NOMO-1 (cell line): ENCODE results near the gene CFDP1.

Source experiments
- DNase-seq, 2 experiments: peaks; one replicate each; lab custom pipeline; 2025; ENCODE audit not compliant: unreplicated experiment in 2 of 2; lab: John Stamatoyannopoulos, UW

Gene CFDP1

GRCh38 chr16:75415169-75415905, 18.0 kb downstream of the CFDP1 start:
- no peak for DNase-seq

- no peak for DNase-seq
These were observed 19.4 kb downstream of the CFDP1 start for GRCh38 chr16:75413951-75414350.

- no peak for DNase-seq
These were observed 26.4 kb downstream of the CFDP1 start for GRCh38 chr16:75406943-75407342.

GRCh38 chr16:75402821-75403475, 30.4 kb downstream of the CFDP1 start:
- no peak for DNase-seq

DNA sequence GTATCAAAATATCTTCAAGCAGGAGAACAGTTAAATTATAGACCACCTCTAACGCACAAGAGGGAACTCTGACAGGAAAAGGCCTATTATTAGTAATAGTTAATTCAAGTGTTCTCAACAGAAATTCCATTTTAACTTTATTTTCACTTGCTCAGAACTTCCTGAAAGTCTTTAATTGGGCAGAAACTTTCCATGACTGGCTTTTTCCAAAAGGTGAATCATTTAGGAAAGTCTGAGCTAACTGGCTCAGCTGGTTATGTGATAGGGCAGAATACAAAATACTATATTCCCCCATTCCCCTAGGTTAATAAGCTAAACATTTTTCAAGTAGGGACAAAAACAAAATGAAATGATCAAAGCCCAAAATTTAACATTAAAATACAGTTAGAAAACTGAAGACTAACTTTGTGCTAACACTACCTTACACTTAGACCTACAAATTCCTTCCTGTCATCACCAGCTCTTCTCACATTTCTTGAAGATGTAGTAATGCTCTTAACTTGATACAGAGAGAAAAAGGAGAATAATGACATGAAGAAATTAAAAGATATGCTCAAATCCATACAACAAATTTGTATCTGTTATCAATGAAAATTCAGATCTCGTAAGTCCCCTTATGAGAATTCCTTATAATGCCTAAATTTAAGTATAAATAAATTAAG, 31.0 kb downstream of the CFDP1 start:
- no peak for DNase-seq

DNA sequence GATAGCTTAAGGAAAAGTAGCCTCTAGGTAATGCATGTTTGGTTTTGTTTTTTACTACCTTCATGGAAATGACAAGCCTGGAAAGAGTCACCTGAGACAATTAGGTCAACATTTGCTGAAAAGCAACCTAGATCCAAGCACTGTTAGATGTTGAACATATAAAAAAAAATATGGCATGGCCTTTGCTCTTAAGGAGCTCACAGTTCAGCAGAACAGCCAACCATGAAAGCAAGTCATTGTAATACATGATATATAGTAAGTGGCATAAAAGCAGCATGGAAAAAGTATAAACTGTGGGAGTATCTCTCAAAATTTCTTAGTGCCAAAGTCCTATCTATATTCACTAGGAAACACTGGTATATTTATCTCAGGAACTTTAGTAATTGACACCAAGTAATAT, 31.6 kb downstream of the CFDP1 start:
- no peak for DNase-seq

GRCh38 chr16:75398333-75398732, 35.0 kb downstream of the CFDP1 start:
- no peak for DNase-seq

DNA sequence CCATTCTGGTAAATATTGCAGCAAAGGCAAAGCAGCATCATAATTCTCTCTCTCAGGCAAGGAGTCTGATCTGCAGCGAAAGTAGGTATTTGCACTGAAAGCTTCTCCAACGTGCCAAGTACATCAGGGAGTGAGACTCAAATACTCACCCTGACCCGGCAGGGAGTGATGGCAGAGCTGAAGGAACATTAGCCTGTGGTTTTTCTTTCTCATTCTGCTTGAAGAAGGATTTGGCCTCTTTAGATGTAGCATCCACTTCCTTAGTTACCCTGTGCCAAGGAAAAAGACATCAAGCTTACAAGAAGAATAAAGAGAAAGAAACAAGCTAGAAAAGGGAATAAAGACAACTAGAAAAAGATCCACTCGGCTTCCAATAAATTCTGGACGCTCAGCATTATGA, 38.4 kb downstream of the CFDP1 start:
- no peak for DNase-seq

GRCh38 chr16:75392906-75393305, 40.4 kb downstream of the CFDP1 start:
- DNase-seq = no peak

DNA sequence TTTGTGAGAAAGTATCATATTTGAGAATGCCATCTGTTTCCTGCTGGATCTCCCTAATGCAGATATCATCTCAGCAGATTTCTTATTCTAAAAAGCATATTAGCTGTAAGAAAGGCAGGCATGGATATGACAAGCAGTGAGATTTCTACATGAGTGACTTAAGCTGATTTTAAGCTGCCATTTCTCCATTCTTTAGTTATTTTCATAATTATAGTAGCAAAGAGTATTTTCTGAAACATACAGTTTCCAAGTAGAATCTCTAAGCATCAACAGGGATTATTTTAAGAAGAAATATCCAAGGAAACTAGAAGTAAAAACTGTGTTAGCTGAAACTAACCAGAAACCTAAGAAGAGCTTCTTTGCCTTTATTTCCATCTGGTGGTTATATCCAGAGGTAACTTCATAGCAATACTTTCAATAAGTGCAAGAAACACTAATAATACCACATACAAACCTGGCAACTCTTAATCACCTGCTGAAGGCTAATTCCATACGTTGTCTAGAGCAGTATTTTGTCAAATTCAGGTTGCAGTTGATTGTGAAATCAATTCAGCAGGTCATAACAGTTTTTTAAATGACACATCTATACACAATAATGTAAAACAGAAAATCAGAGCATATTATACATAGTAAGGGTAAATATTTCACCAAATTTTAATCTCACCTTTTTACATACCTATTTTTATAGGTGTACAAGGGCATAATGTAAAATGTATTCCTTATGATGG, 42.2 kb downstream of the CFDP1 start:
- no peak for DNase-seq

DNA sequence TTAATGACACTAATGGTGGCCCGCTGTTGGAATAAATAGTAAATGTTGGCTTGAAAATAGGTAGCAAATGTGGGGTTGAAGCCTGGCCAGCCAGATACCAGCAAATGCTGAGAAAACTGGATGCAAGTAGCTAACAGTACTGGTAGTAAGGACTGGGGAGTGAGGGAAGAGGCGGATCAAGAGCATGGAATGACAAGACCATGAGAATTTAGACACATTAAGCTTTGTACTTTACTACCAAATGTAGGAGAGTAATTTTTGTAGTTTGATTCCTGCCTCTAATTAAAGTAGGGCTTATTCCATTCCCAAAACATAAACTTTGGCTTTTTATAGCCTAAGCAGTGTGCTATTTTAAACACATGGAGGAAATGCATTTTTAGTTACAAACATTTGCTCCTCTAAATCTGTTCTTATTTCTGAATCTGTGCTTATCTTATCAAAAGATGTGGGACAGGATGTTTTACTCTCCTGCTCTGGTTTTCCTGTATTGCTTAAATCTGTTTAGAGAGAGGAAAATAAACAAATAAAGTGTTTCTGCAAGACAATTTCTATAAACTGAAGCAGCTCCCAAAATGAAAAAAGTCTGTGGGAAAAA, 44.1 kb downstream of the CFDP1 start:
- DNase-seq = no peak

DNA sequence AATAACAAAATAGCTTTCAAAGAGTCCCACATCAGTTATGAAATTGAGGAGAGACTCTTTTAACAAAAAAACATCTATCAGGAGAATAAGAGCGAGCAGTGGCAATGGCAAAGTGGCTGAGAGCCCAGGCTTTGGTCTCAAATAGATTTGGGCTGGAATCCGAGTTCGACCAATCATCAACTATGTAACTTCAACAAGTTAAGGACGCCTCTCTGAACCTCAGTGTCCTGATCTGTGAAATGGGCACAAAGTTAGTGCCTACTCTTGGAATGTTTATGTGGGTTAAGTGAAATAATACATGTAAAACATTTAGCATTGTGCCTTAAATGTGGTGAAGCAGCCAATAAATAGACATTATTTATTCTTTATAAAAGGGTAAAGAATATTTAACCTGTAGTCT, 45.4 kb downstream of the CFDP1 start:
- no peak for DNase-seq

- peak; percentile 36 to 86 for DNase-seq
These were observed 47.7 kb downstream of the CFDP1 start for GRCh38 chr16:75385507-75386152.

GRCh38 chr16:75383141-75383540, 50.2 kb downstream of the CFDP1 start:
- no peak for DNase-seq

- DNase-seq = no peak
These were observed 50.7 kb downstream of the CFDP1 start for GRCh38 chr16:75382611-75383010.

GRCh38 chr16:75380870-75381269, 52.4 kb downstream of the CFDP1 start:
- no peak for DNase-seq

- DNase-seq = peak; percentile 92 to 95
These were observed 53.1 kb downstream of the CFDP1 start for GRCh38 chr16:75379911-75380847.

- peak in 1 of 2 experiments; percentile 1 for DNase-seq
These were observed 54.0 kb downstream of the CFDP1 start for GRCh38 chr16:75379339-75379738.

GRCh38 chr16:75378616-75379015, 54.7 kb downstream of the CFDP1 start:
- no peak for DNase-seq
